Adrenal gland (tissue), 5 donors: ENCODE results near the gene STRIP2.

ENCODE experiments used
- CTCF ChIP-seq, 6 experiments: fragments of 450-650 bp in 4 of 6; fragments of 200-600 bp in 2 of 6; sonication (generic) in 1 of 6; IDR thresholded peaks; 1 replicate in 5 of 6; 2 replicates in 1 of 6; pipeline versions ENCODE4 v1.5.1 to v1.8.0; 2016 to 2021; ENCODE audit warnings: antibody characterized with exemption in 6 of 6, mild to moderate bottlenecking in 2 of 6, moderate library complexity in 1 of 6
- POLR2A ChIP-seq, 2 donors: fragments of 450-650 bp; IDR thresholded peaks; one replicate each; pipeline ENCODE4 v1.6.1; 2017; ENCODE audit warnings: antibody characterized with exemption in 2 of 2, mild to moderate bottlenecking in 2 of 2, moderate library complexity in 1 of 2
- donor health status: DM: no; HTN: no; CAD: no.

GRCh38 chr7:129433847-129434674 lies at the start of gene STRIP2:
- TF ChIP-seq CTCF (IDR thresholded peaks at IDR 0.05) (peak in 3 of 6 experiments; percentile 24 to 44 (median 30)), POLR2A (IDR thresholded peaks at IDR 0.05) (peak in 1 of 2 donors; percentile 45)
